Measurements from ENCODE around the gene CNFN. TPM values are rescaled to one million over a fixed set of nuclear protein-coding genes. Genes with fewer than 3 reads are reported as not detected.

The CNFN gene
- total RNA-seq, 1 donor from 2014 or later = 1.00 TPM

- intact Hi-C loops (cut with micrococcal nuclease) = no loop called here
- ATAC-seq (ENCODE audit: low read depth) (no peak), DNase-seq (no peak)
- H3K27me3 Mint-ChIP-seq = no peaks in the 10 kb centered on the region
- H3K4me1 Mint-ChIP-seq = peaks cover 38% of the 10 kb centered on the region
- H3K27ac Mint-ChIP-seq = no peak overlapping the region
- ChIA-PET CTCF (interaction anchor here (1.2 kb wide), 1 partner anchor 70 kb away, joined by 3 read pairs; no protein-coding TSS in a partner anchor), POLR2A (interaction anchor here (0.5 to 1.1 kb wide), 3 partner anchors 16 to 377 kb away, joined by 4 to 7 read pairs (median 5); partner anchors contain the start of gene ATP1A3)
- TF ChIP-seq CTCF (IDR thresholded peaks at IDR 0.05) = no peak
- H3K36me3 Mint-ChIP-seq (ENCODE audit: low read depth) = peaks cover 1% of the 10 kb centered on the region
- H3K4me3 Mint-ChIP-seq = peak overlapping the region; percentile 35
- no peaks in the 10 kb centered on the region for H3K9me3 Mint-ChIP-seq
These were observed 19.4 kb downstream of the CNFN start for GRCh38 chr19:42370626-42371175.

- ATAC-seq (ENCODE audit: low read depth) (no peak), DNase-seq (no peak)
- ChIA-PET POLR2A (interaction anchor here (1.1 kb wide), 1 partner anchor 27 kb away, joined by 5 read pairs; no protein-coding TSS in a partner anchor), CTCF (interaction anchor here (1.2 kb wide), 1 partner anchor 70 kb away, joined by 3 read pairs; no protein-coding TSS in a partner anchor)
- no peak overlapping the region for H3K4me3 Mint-ChIP-seq
- intact Hi-C loops (cut with micrococcal nuclease) = no loop called here
- no peak overlapping the region for H3K27ac Mint-ChIP-seq
- no peak for TF ChIP-seq CTCF (IDR thresholded peaks at IDR 0.05)
- H3K36me3 Mint-ChIP-seq (ENCODE audit: low read depth) = peaks cover 1% of the 10 kb centered on the region
- H3K4me1 Mint-ChIP-seq = peaks cover 43% of the 10 kb centered on the region
- H3K9me3 Mint-ChIP-seq = no peaks in the 10 kb centered on the region
- H3K27me3 Mint-ChIP-seq = no peaks in the 10 kb centered on the region
These were observed 20.0 kb downstream of the CNFN start for GRCh38 chr19:42370068-42370520.

GRCh38 chr19:42369433-42370067 is 20.5 kb downstream of the CNFN start:
- CTCF ChIA-PET = no interaction called here
- no peak for TF ChIP-seq CTCF (IDR thresholded peaks at IDR 0.05)
- peaks cover 48% of the 10 kb centered on the region for H3K4me1 Mint-ChIP-seq
- DNase-seq (no peak), ATAC-seq (ENCODE audit: low read depth) (no peak)
- no peaks in the 10 kb centered on the region for H3K27me3 Mint-ChIP-seq
- intact Hi-C loops (cut with micrococcal nuclease) = no loop called here
- H3K27ac Mint-ChIP-seq = no peak overlapping the region
- H3K9me3 Mint-ChIP-seq = no peaks in the 10 kb centered on the region
- H3K36me3 Mint-ChIP-seq (ENCODE audit: low read depth) = peaks cover 1% of the 10 kb centered on the region
- no peak overlapping the region for H3K4me3 Mint-ChIP-seq
- POLR2A ChIA-PET = no interaction called here

GRCh38 chr19:42368765-42369164 is 21.3 kb downstream of the CNFN start:
- POLR2A ChIA-PET = no interaction called here
- intact Hi-C loops (cut with micrococcal nuclease) = no loop called here
- CTCF ChIA-PET = no interaction called here
- H3K4me3 Mint-ChIP-seq = no peak overlapping the region
- DNase-seq (no peak), ATAC-seq (ENCODE audit: low read depth) (no peak)
- H3K4me1 Mint-ChIP-seq = peaks cover 56% of the 10 kb centered on the region
- no peaks in the 10 kb centered on the region for H3K27me3 Mint-ChIP-seq
- no peak overlapping the region for H3K27ac Mint-ChIP-seq
- no peaks in the 10 kb centered on the region for H3K9me3 Mint-ChIP-seq
- no peak for TF ChIP-seq CTCF (IDR thresholded peaks at IDR 0.05)
- H3K36me3 Mint-ChIP-seq (ENCODE audit: low read depth) = peaks cover 1% of the 10 kb centered on the region

- Mint-ChIP-seq H3K27me3 (no peaks in the 10 kb centered on the region), H3K36me3 (ENCODE audit: low read depth) (peaks cover 1% of the 10 kb centered on the region), H3K4me1 (peaks cover 60% of the 10 kb centered on the region), H3K27ac (no peak overlapping the region), H3K4me3 (no peak overlapping the region), H3K9me3 (no peaks in the 10 kb centered on the region)
- no peak for DNase-seq
- ATAC-seq (ENCODE audit: low read depth) = no peak
- TF ChIP-seq CTCF (IDR thresholded peaks at IDR 0.05) = no peak
- ChIA-PET POLR2A (no interaction called here), CTCF (no interaction called here)
- intact Hi-C loops (cut with micrococcal nuclease) = no loop called here
These were observed 21.7 kb downstream of the CNFN start for GRCh38 chr19:42368360-42368759.

Data from activated B cell treated with CpG ODN at 0.5 μM for 24 hours (primary cell).